GM20431 (cell line): ENCODE data around the gene ZIC1.

Experiments used
- in situ Hi-C: fragments of 300-500 bp; cut with MseI, MboI; formaldehyde crosslinking; loops from one replicate; pipeline ENCODE4 v1.15.0; 2020; ENCODE audit warnings: low sequenced_read_pairs; ENCODE audit not compliant: unreplicated experiment

The ZIC1 gene

GRCh38 chr3:147418808-147419701 lies 9.9 kb downstream of the ZIC1 start:
- in situ Hi-C loops: no loop called here

- in situ Hi-C loops: no loop called here
Measured at GRCh38 chr3:147419781-147420224, 10.6 kb downstream of the ZIC1 start.

GRCh38 chr3:147420353-147421183 lies 11.4 kb downstream of the ZIC1 start:
- in situ Hi-C loops: no loop called here

- in situ Hi-C loops: no loop called here
Measured at GRCh38 chr3:147421184-147421912, 12.2 kb downstream of the ZIC1 start.

- in situ Hi-C loops: no loop called here
Measured at GRCh38 chr3:147422196-147422595, 13.0 kb downstream of the ZIC1 start.

GRCh38 chr3:147422601-147423536 lies 13.7 kb downstream of the ZIC1 start:
- in situ Hi-C loops: no loop called here

GRCh38 chr3:147423537-147423797 lies 14.3 kb downstream of the ZIC1 start:
- in situ Hi-C loops: no loop called here

- in situ Hi-C loops: no loop called here
Measured at GRCh38 chr3:147423798-147424580, 14.8 kb downstream of the ZIC1 start.

- in situ Hi-C loops: no loop called here
Measured at GRCh38 chr3:147424581-147425387, 15.6 kb downstream of the ZIC1 start.

- in situ Hi-C loops: no loop called here
Measured at GRCh38 chr3:147425388-147425850, 16.3 kb downstream of the ZIC1 start.

- in situ Hi-C loops: no loop called here
Measured at GRCh38 chr3:147426931-147427330, 17.8 kb downstream of the ZIC1 start.

- in situ Hi-C loops: no loop called here
Measured at GRCh38 chr3:147427746-147428145, 18.6 kb downstream of the ZIC1 start.

GRCh38 chr3:147428326-147428725 lies 19.2 kb downstream of the ZIC1 start:
- in situ Hi-C loops: no loop called here

GRCh38 chr3:147428754-147429153 lies 19.6 kb downstream of the ZIC1 start:
- in situ Hi-C loops: no loop called here

- in situ Hi-C loops: no loop called here
Measured at GRCh38 chr3:147431751-147432150, 22.6 kb downstream of the ZIC1 start.

- in situ Hi-C loops: no loop called here
Measured at GRCh38 chr3:147447224-147447623, 38.1 kb downstream of the ZIC1 start.

GRCh38 chr3:147449669-147450068 lies 40.5 kb downstream of the ZIC1 start:
- in situ Hi-C loops: no loop called here
